Central memory CD8-positive, alpha-beta T cell (primary cell): Measurements from ENCODE around the gene KIF26A.

ENCODE experiments used
- ATAC-seq: fragments of 150-1000 bp; cut with Tn5 transposase; replicated peaks from 2 replicates; pipeline ENCODE4 v1.10.0; 2022; ENCODE audit warnings: mild to moderate bottlenecking, moderate FRiP score, moderate number of reproducible peaks; ENCODE audit not compliant: poor library complexity, severe bottlenecking; ENCODE audit errors: extremely low read depth
- DNase-seq, 2 donors: peaks; one replicate each; pipeline ENCODE4 v3.0.0; 2021; ENCODE audit warnings: low spot score in 2 of 2
- H3K27ac Mint-ChIP-seq: one replicate; pipeline ENCODE4 v1.8.0; 2022; ENCODE audit warnings: low read depth, mild to moderate bottlenecking, moderate library complexity, mixed read lengths
- H3K27me3 Mint-ChIP-seq: one replicate; pipeline ENCODE4 v1.8.0; 2022; ENCODE audit warnings: mixed read lengths
- H3K36me3 Mint-ChIP-seq: one replicate; pipeline ENCODE4 v1.8.0; 2022; ENCODE audit warnings: mild to moderate bottlenecking, moderate library complexity, mixed read lengths; ENCODE audit not compliant: insufficient read depth
- H3K4me1 Mint-ChIP-seq: one replicate; pipeline ENCODE4 v1.8.0; 2022; ENCODE audit warnings: mixed read lengths
- H3K4me3 Mint-ChIP-seq: one replicate; pipeline ENCODE4 v1.8.0; 2022; ENCODE audit warnings: mild to moderate bottlenecking, moderate library complexity, mixed read lengths
- H3K9me3 Mint-ChIP-seq: one replicate; pipeline ENCODE4 v1.8.0; 2022; ENCODE audit warnings: mixed read lengths

KIF26A gene

DNA sequence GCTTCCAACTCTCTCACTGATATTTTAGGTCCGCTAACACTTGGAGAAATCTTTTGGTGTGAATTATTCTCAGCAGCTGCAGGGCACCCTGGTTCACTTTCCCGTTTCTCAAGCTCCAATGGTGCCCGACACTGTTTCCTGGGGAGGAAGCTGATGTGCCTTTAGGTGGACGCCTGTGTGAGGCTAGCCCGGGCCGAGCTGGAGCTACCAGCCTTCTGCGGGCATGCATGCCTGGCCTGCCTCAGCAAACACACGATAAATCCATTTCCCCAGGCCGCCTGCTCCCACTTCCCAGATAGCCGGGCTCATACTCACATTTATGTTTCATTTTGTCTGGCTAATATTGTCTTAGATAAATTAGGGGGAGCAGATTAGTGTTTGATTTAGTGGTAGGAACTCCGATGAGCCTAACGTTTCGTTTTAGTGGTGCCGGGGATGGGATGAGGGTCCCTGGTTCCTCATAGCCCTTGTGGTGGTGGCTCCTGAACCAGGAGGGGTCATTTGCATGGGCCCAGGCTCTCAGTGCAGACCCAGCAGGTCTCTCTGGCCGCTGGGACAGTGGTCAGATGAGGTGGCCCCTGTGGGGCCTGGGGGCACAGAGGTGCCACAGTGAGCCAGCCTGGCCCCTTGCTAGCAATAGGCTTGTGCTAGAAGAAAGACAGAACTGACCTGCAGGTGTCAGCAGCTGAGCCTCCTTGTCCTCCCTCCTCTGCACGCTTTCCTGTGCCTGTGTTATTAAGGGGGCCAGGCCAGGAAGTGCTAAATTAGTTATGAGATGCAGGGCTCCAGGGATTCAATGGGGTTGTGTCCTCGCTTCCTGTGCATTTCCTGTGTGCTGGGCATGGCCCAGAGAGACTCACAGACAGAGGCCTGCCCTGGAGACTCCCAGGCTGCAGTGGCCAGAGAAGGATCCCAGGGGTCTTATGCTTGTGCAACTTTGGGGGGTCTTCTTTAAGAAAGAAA lies 88.3 kb downstream of the KIF26A start:
- no peaks in the 10 kb centered on the region for H3K9me3 Mint-ChIP-seq
- no peak overlapping the region for H3K27ac Mint-ChIP-seq
- peaks cover 5% of the 10 kb centered on the region for H3K4me1 Mint-ChIP-seq
- no peaks in the 10 kb centered on the region for H3K36me3 Mint-ChIP-seq
- no peak for ATAC-seq
- DNase-seq, result no peak
- H3K4me3 Mint-ChIP-seq, result no peak overlapping the region
- peaks cover 29% of the 10 kb centered on the region for H3K27me3 Mint-ChIP-seq

DNA sequence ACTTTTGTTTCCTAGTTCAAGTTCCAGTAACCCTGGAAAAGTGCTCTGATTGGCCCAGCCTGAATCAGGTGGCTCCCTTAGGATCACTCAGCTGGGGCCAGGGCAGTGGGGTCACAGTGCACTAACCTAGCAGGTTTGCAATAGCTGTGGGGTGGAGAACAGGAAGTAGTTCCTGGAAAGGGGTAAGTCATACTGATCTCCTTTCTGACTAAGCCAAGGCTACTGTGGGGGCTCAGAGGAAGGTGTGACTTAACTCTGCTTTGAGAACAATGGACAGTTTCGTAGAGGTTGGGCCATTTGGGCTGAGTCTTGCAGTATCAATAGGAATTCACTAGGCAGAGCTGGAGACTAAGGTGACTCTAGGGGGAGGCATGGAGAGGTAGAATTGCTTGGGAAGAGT lies 89.4 kb downstream of the KIF26A start:
- ATAC-seq, result no peak

DNA sequence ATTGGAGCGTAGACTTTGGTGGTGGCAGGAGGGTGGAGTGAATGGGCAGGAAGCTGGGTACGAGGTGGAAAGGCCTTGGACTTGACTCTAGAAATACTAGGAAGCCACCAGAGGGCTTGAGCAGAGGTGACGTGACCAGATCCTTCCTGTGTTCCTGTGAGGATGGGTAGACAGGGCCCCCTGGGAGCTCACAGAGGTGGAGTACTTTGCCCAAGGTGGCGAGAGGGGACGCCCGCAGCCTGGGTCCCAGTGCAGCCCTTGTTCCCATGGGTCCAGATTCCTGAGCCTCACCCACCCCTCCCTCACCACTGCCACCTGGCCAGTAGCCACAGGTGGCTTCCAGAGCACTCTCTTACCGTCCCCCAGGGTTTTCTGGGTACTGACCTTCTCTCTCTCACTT lies 89.8 kb downstream of the KIF26A start:
- no peak for DNase-seq
- H3K4me3 Mint-ChIP-seq, result no peak overlapping the region
- H3K27me3 Mint-ChIP-seq, result peaks cover 19% of the 10 kb centered on the region
- H3K27ac Mint-ChIP-seq, result no peak overlapping the region
- H3K9me3 Mint-ChIP-seq, result no peaks in the 10 kb centered on the region
- no peak for ATAC-seq
- H3K36me3 Mint-ChIP-seq, result no peaks in the 10 kb centered on the region
- H3K4me1 Mint-ChIP-seq, result peaks cover 5% of the 10 kb centered on the region

More for the DNA sequence above, 89.4 kb downstream of the KIF26A start:
- Mint-ChIP-seq H3K4me3 (no peak overlapping the region), H3K27ac (no peak overlapping the region), H3K27me3 (peaks cover 19% of the 10 kb centered on the region), H3K9me3 (no peaks in the 10 kb centered on the region), H3K4me1 (peaks cover 5% of the 10 kb centered on the region), H3K36me3 (no peaks in the 10 kb centered on the region)
- no peak for DNase-seq

DNA sequence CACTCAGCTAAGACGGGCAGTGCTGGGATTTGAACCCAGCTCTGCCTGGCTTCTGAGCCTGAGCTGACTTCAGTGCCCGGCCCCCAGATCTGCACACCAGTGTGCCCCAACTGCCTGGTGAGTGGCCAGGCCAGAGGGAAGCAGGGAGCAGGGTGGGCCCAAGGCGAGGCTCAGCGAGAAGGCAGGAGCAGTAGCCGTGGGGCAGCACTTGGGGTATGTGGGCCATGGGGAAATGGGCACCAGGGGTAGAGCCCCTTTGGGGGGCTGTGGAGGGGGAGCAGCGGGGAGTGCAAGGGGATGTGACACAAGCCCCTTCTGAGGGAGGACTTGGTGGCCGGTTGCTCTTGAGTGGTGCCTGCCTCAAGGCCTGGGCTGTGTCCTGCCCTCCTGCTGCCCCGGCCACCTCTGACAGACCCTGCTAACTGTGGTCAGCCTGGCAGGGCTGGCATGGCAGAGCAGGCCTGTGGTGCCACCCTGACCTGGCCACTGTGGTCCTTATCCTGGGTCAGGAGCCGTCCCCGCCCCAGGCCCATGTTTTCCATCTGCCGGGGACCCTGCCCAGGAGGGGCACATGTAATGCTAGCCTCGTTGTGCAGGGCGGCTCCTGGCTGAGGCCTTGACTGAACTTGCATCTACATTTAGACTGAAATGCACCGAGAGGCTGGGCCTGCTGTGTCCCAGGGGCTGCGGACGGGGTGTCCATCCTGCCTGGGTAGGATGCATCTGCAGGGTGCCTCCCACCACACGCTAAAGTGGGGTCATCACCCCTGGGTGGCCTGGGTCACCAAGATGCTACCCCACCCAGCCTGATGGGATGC lies 90.5 kb downstream of the KIF26A start:
- no peaks in the 10 kb centered on the region for H3K9me3 Mint-ChIP-seq
- DNase-seq (no peak), ATAC-seq (no peak)
- peaks cover 5% of the 10 kb centered on the region for H3K4me1 Mint-ChIP-seq
- peaks cover 14% of the 10 kb centered on the region for H3K27me3 Mint-ChIP-seq
- no peak overlapping the region for H3K4me3 Mint-ChIP-seq
- no peaks in the 10 kb centered on the region for H3K36me3 Mint-ChIP-seq
- H3K27ac Mint-ChIP-seq, result no peak overlapping the region

DNA sequence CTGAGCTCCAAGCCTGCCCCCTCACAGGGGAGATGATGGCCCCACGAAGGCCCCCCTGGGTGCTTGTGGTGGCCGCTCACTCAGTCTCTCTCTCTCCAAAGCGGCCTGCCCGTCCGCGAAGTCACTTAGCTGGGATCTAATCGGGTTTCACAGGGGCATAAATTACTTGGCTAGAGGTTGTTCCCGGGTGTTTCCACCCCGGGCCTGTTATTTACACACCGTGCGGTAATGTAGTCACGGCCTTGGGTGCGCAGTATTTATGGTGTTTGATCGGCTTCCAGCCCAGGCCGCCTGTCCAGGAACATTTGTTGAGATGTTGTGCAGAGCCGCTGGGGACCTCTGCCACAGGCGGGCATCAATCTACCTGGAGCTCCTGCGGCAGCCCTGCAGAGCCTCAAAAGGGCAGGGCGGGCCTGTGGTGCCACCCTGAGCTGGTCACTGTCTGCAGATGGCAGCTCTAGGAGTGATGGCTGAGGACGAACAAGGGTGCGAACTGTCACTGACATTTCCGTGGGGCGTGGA lies 91.2 kb downstream of the KIF26A start:
- H3K36me3 Mint-ChIP-seq, result no peaks in the 10 kb centered on the region
- ATAC-seq (no peak), DNase-seq (no peak)
- H3K27ac Mint-ChIP-seq, result no peak overlapping the region
- H3K9me3 Mint-ChIP-seq, result no peaks in the 10 kb centered on the region
- peaks cover 8% of the 10 kb centered on the region for H3K27me3 Mint-ChIP-seq
- peaks cover 5% of the 10 kb centered on the region for H3K4me1 Mint-ChIP-seq
- no peak overlapping the region for H3K4me3 Mint-ChIP-seq

DNA sequence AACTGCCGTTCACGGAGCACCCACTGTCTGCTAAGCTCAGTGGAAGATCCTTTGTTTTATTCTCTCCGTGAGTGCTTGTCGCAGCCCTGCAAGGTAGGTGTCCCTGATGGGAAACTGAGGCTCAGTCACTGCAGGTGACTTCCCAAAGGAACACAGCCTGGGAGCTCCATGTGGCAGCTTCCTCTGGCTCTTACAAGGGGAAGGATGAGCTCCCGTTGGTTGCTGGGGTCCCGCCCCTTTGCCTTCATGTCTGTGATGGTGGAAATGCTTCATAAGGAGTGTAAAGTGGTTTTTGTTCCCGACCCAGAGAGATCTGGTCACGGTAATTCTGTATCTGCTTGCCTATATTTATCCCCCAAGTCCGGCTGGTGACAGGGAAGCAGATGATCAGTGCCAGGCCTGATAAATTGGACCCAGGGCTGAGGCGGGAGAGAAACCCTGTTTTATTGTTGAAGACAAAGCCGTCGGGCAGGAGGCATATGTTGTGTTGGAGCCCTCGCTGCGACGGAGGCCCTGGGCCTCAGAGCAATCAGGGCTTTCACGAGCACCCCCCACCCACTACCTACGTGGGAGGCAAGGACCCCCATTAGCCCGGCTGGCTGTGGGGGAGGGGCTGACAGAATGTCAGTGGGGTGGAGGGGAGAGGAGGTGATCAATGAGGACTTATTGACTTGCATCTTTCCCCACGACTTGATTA lies 91.9 kb downstream of the KIF26A start:
- ATAC-seq (no peak), DNase-seq (no peak)
- Mint-ChIP-seq H3K27me3 (peaks cover 1% of the 10 kb centered on the region), H3K27ac (no peak overlapping the region), H3K4me1 (peaks cover 5% of the 10 kb centered on the region), H3K36me3 (no peaks in the 10 kb centered on the region), H3K4me3 (no peak overlapping the region), H3K9me3 (no peaks in the 10 kb centered on the region)
